ENCODE data around the gene ST7. TPM values are rescaled to one million over a fixed set of nuclear protein-coding genes. Genes with fewer than 3 reads are reported as not detected.
"Not testable (repeated sequence)": the region's sequence is repeated elsewhere in the genome, so short reads cannot be mapped to it uniquely, and the experiment has no call there.

ST7 gene
- total RNA-seq, 2 experiments from 2014 or later: 9.6 to 10.7 TPM

- Histone ChIP-seq H3K9me2 (ENCODE audit: insufficient read depth, low read length) (no peaks in the 10 kb centered on the region), H3K4me1 (ENCODE audit: insufficient read depth, low read length, poor library complexity, severe bottlenecking) (no peaks in the 10 kb centered on the region), H3K9me3 (ENCODE audit: low read length) (no peaks in the 10 kb centered on the region), H3K27ac (ENCODE audit: low read depth, low read length, poor library complexity, severe bottlenecking) (no peak overlapping the region), H3K36me3 (ENCODE audit: insufficient read depth, low read length) (no peaks in the 10 kb centered on the region), H2AFZ (ENCODE audit: low read length) (no peak overlapping the region), H3K4me3 (ENCODE audit: low read depth, low read length, poor library complexity, severe bottlenecking) (no peak overlapping the region), H3K4me2 (ENCODE audit: low read length) (no peak overlapping the region), H3K79me2 (ENCODE audit: insufficient read depth, low read depth, low read length) (no peaks in the 10 kb centered on the region), H4K20me1 (ENCODE audit: insufficient read depth, low read length) (no peaks in the 10 kb centered on the region; the same call in 1 of the 2 replicates)
- TF ChIP-seq CTCF (conservative IDR thresholded peaks at IDR 0.05; ENCODE audit: low read length): no peak
- TF ChIP-seq EZH2phosphoT487 (IDR thresholded peaks at IDR 0.05; ENCODE audit: borderline replicate concordance, low read depth, low read length): no peak
- ChIA-PET CTCF (ENCODE audit: unreplicated experiment) (no interaction called here), POLR2A (interaction anchor here (0.7 kb wide), 1 partner anchor 25 kb away, joined by 3 read pairs; no protein-coding TSS in a partner anchor)
- intact Hi-C loops (cut with micrococcal nuclease; ENCODE audit: unreplicated experiment): no loop called here
- no peak for DNase-seq (ENCODE audit: low spot score)
- no TSS peak for BruUV-seq (replicated peaks)
These were observed 18.7 kb upstream of the ST7 start for GRCh38 chr7:116934580-116934979.

GRCh38 chr7:116936844-116937243, 16.5 kb upstream of the ST7 start:
- H3K36me3 ChIP-seq (ENCODE audit: insufficient read depth, low read length); DNase-seq (ENCODE audit: low spot score); H2AFZ ChIP-seq (ENCODE audit: low read length); intact Hi-C loops (cut with micrococcal nuclease; ENCODE audit: unreplicated experiment); POLR2A ChIA-PET; H3K9me3 ChIP-seq (ENCODE audit: low read length); H3K4me3 ChIP-seq (ENCODE audit: low read depth, low read length, poor library complexity, severe bottlenecking); H3K79me2 ChIP-seq (ENCODE audit: insufficient read depth, low read depth, low read length); CTCF ChIA-PET (ENCODE audit: unreplicated experiment); H3K27ac ChIP-seq (ENCODE audit: low read depth, low read length, poor library complexity, severe bottlenecking); H3K4me1 ChIP-seq (ENCODE audit: insufficient read depth, low read length, poor library complexity, severe bottlenecking); H4K20me1 ChIP-seq (ENCODE audit: insufficient read depth, low read length); BruUV-seq (replicated peaks); H3K9me2 ChIP-seq (ENCODE audit: insufficient read depth, low read length); H3K4me2 ChIP-seq (ENCODE audit: low read length): not testable (repeated sequence)

- intact Hi-C loops (cut with micrococcal nuclease; ENCODE audit: unreplicated experiment): no loop called here
- BruUV-seq (replicated peaks): no TSS peak
These were observed 14.6 kb upstream of the ST7 start for GRCh38 chr7:116938678-116939077.

More at GRCh38 chr7:116938678-116939077, 14.6 kb upstream of the ST7 start:
- no peaks in the 10 kb centered on the region for H3K79me2 ChIP-seq (ENCODE audit: insufficient read depth, low read depth, low read length)
- H3K27ac ChIP-seq (ENCODE audit: low read depth, low read length, poor library complexity, severe bottlenecking): no peak overlapping the region
- no peaks in the 10 kb centered on the region for H3K9me3 ChIP-seq (ENCODE audit: low read length)
- no peaks in the 10 kb centered on the region for H3K36me3 ChIP-seq (ENCODE audit: insufficient read depth, low read length)
- DNase-seq (ENCODE audit: low spot score): no peak
- no peaks in the 10 kb centered on the region; the same call in 1 of the 2 replicates for H4K20me1 ChIP-seq (ENCODE audit: insufficient read depth, low read length)
- H2AFZ ChIP-seq (ENCODE audit: low read length): no peak overlapping the region
- no peak overlapping the region for H3K4me2 ChIP-seq (ENCODE audit: low read length)
- no peak overlapping the region for H3K4me3 ChIP-seq (ENCODE audit: low read depth, low read length, poor library complexity, severe bottlenecking)
- POLR2A ChIA-PET: interaction anchor here (0.7 kb wide), 1 partner anchor 61 kb away, joined by 3 read pairs; no protein-coding TSS in a partner anchor
- H3K4me1 ChIP-seq (ENCODE audit: insufficient read depth, low read length, poor library complexity, severe bottlenecking): no peaks in the 10 kb centered on the region
- TF ChIP-seq EZH2phosphoT487 (IDR thresholded peaks at IDR 0.05; ENCODE audit: borderline replicate concordance, low read depth, low read length): no peak
- TF ChIP-seq CTCF (conservative IDR thresholded peaks at IDR 0.05; ENCODE audit: low read length): no peak
- no peaks in the 10 kb centered on the region for H3K9me2 ChIP-seq (ENCODE audit: insufficient read depth, low read length)
- CTCF ChIA-PET (ENCODE audit: unreplicated experiment): no interaction called here

All from OCI-LY7 (cell line).